Vagina (tissue), 2 donors: ENCODE results near the gene B4GALNT4. TPM values are rescaled to one million over a fixed set of nuclear protein-coding genes. Genes with fewer than 3 reads are reported as not detected.
"Not testable (repeated sequence)": the region's sequence is repeated elsewhere in the genome, so short reads cannot be mapped to it uniquely, and the experiment has no call there.

Source experiments
- DNase-seq, 2 donors: peaks; one replicate each; pipeline ENCODE4 v3.0.0-alpha.2; 2017; ENCODE audit errors: extremely low spot score in 2 of 2
- H3K27ac ChIP-seq: fragments of 200-600 bp; sonication (generic); one replicate; pipeline ENCODE4 v1.5.1; 2019
- H3K27me3 ChIP-seq: fragments of 200-600 bp; sonication (generic); one replicate; pipeline ENCODE4 v1.5.1; 2019
- H3K36me3 ChIP-seq, 2 donors: fragments of 200-600 bp; sonication (generic); one replicate each; pipeline ENCODE4 v1.5.1; 2017 to 2019
- H3K4me1 ChIP-seq: fragments of 200-600 bp; sonication (generic); one replicate; pipeline ENCODE4 v1.5.1; 2019
- H3K4me3 ChIP-seq, 2 donors: fragments of 200-600 bp; sonication (generic); 1 replicate in 1 of 2; 2 replicates in 1 of 2; pipeline ENCODE4 v1.5.1; 2016 to 2019
- H3K9me3 ChIP-seq: fragments of 200-600 bp; sonication (generic); one replicate; pipeline ENCODE4 v1.5.1; 2019
- POLR2A ChIP-seq, 2 donors: fragments of 450-650 bp; IDR thresholded peaks; one replicate each; pipeline ENCODE4 v1.6.1; 2017; ENCODE audit warnings: antibody characterized with exemption in 2 of 2, mild to moderate bottlenecking in 2 of 2, moderate library complexity in 2 of 2
- POLR2AphosphoS5 ChIP-seq, 2 donors: sonication (generic); formaldehyde crosslinking; IDR thresholded peaks; one replicate each; pipeline ENCODE4 v1.9.0; 2017; ENCODE audit warnings: antibody characterized with exemption in 2 of 2, mild to moderate bottlenecking in 2 of 2, low read depth in 1 of 2; ENCODE audit not compliant: insufficient read depth in 1 of 2
- intact Hi-C: fragments of 100-400 bp; cut with DNase I; formaldehyde crosslinking; loops from one replicate; pipeline ENCODE4 v1.15.1; 2023
- total RNA-seq: library from RNA; depleted of rRNA; stranded (reverse); fragments of >200 nt; gene quantifications from one replicate; pipeline ENCODE4 v1.2.3, GENCODE V29; 2016
- TF ChIP-seq, protein P1 (sequence below), 3 experiments: fragments of 450-650 bp in 2 of 3; fragments of 200-600 bp in 1 of 3; sonication (generic) in 1 of 3; IDR thresholded peaks; one replicate each; pipeline ENCODE4 v1.5.1; 2017 to 2019; ENCODE audit warnings: antibody characterized with exemption in 3 of 3, mild to moderate bottlenecking in 2 of 3, moderate library complexity in 2 of 3

The B4GALNT4 gene
- total RNA-seq, 1 donor from 2014 or later: 15.5 TPM

- Histone ChIP-seq H3K27me3 (no peaks in the 10 kb centered on the region), H3K9me3 (no peaks in the 10 kb centered on the region), H3K36me3 (no peaks in the 10 kb centered on the region), H3K4me3 (no peak overlapping the region), H3K4me1 (peaks cover 3% of the 10 kb centered on the region), H3K27ac (no peak overlapping the region)
- DNase-seq: peak in 1 of 2 donors; percentile 97
- intact Hi-C loops: no loop called here
- TF ChIP-seq, protein P1, sequence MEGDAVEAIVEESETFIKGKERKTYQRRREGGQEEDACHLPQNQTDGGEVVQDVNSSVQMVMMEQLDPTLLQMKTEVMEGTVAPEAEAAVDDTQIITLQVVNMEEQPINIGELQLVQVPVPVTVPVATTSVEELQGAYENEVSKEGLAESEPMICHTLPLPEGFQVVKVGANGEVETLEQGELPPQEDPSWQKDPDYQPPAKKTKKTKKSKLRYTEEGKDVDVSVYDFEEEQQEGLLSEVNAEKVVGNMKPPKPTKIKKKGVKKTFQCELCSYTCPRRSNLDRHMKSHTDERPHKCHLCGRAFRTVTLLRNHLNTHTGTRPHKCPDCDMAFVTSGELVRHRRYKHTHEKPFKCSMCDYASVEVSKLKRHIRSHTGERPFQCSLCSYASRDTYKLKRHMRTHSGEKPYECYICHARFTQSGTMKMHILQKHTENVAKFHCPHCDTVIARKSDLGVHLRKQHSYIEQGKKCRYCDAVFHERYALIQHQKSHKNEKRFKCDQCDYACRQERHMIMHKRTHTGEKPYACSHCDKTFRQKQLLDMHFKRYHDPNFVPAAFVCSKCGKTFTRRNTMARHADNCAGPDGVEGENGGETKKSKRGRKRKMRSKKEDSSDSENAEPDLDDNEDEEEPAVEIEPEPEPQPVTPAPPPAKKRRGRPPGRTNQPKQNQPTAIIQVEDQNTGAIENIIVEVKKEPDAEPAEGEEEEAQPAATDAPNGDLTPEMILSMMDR (IDR thresholded peaks at IDR 0.05): no peak
- TF ChIP-seq POLR2AphosphoS5 (IDR thresholded peaks at IDR 0.05; ENCODE audit: insufficient read depth in 1 of 2, low read depth in 1 of 2) (no peak), POLR2A (IDR thresholded peaks at IDR 0.05) (no peak)
Observed at GRCh38 chr11:360326-361280, 8.7 kb upstream of the B4GALNT4 start.

GRCh38 chr11:362642-363442 lies 6.5 kb upstream of the B4GALNT4 start:
- intact Hi-C loops: no loop called here
- no peak for DNase-seq
- Histone ChIP-seq H3K4me3 (no peak overlapping the region), H3K4me1 (no peaks in the 10 kb centered on the region), H3K9me3 (no peaks in the 10 kb centered on the region), H3K36me3 (no peaks in the 10 kb centered on the region), H3K27ac (no peak overlapping the region), H3K27me3 (no peaks in the 10 kb centered on the region)
- TF ChIP-seq POLR2A (IDR thresholded peaks at IDR 0.05) (no peak), POLR2AphosphoS5 (IDR thresholded peaks at IDR 0.05; ENCODE audit: insufficient read depth in 1 of 2, low read depth in 1 of 2) (no peak)

DNA sequence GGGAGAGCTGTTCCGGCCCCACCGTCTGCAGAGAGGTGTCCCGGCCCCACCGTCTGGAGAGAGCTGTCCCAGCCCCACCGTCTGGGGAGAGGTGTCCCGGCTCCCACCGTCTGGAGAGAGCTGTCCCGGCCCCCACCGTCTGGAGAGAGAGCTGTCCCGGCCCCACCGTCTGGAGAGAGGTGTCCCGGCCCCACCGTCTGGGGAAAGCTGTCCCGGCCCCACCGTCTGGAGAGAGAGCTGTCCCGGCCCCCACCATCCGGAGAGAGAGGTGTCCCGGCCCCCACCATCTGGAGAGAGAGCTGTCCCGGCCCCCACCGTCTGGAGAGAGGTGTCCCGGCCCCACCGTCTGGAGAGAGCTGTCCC lies 5.9 kb upstream of the B4GALNT4 start:
- H3K9me3 ChIP-seq, H3K27me3 ChIP-seq, H3K36me3 ChIP-seq, intact Hi-C loops, DNase-seq, H3K4me3 ChIP-seq, H3K4me1 ChIP-seq, H3K27ac ChIP-seq: not testable (repeated sequence)

GRCh38 chr11:363948-364761 lies 5.1 kb upstream of the B4GALNT4 start:
- intact Hi-C loops: no loop called here
- Histone ChIP-seq H3K4me1 (peaks cover 8% of the 10 kb centered on the region), H3K27ac (no peak overlapping the region), H3K36me3 (no peaks in the 10 kb centered on the region), H3K4me3 (no peak overlapping the region), H3K27me3 (no peaks in the 10 kb centered on the region), H3K9me3 (no peaks in the 10 kb centered on the region)
- TF ChIP-seq POLR2A (IDR thresholded peaks at IDR 0.05) (no peak), POLR2AphosphoS5 (IDR thresholded peaks at IDR 0.05; ENCODE audit: insufficient read depth in 1 of 2, low read depth in 1 of 2) (peak; percentile 32 to 40)
- TF ChIP-seq, protein P1 (IDR thresholded peaks at IDR 0.05): no peak
- no peak for DNase-seq

GRCh38 chr11:364991-365725 lies 4.1 kb upstream of the B4GALNT4 start:
- no peak overlapping the region for H3K4me3 ChIP-seq
- peaks cover 8% of the 10 kb centered on the region for H3K4me1 ChIP-seq
- no peaks in the 10 kb centered on the region for H3K27me3 ChIP-seq
- H3K9me3 ChIP-seq: no peaks in the 10 kb centered on the region
- H3K36me3 ChIP-seq: no peaks in the 10 kb centered on the region
- DNase-seq: no peak
- TF ChIP-seq, protein P1 (IDR thresholded peaks at IDR 0.05): no peak
- TF ChIP-seq POLR2AphosphoS5 (IDR thresholded peaks at IDR 0.05; ENCODE audit: insufficient read depth in 1 of 2, low read depth in 1 of 2) (no peak), POLR2A (IDR thresholded peaks at IDR 0.05) (no peak)
- intact Hi-C loops: loop anchor here (5.0 kb wide), 1 partner anchor 163 kb away; no protein-coding TSS in a partner anchor
- no peak overlapping the region for H3K27ac ChIP-seq
